Activated naive CD8-positive, alpha-beta T cell treated with anti-CD3 and anti-CD28 coated beads, Interleukin-2, amount 10 ng/mL, durations not matched to agents 7 days and 5 days (primary cell): ENCODE results near the gene DGUOK. TPM values are rescaled to one million over a fixed set of nuclear protein-coding genes. Genes with fewer than 3 reads are reported as not detected.
"Not testable (repeated sequence)": the region's sequence is repeated elsewhere in the genome, so short reads cannot be mapped to it uniquely, and the experiment has no call there.

Experiments
- ATAC-seq: fragments of 150-1000 bp; cut with Tn5 transposase; one replicate; pipeline ENCODE4 v1.10.0; 2021; ENCODE audit warnings: low read depth, moderate library complexity
- POLR2A ChIA-PET: fragments of 350-600 bp; sonication (Branson Sonifier 250); formaldehyde crosslinking; loops from one replicate; lab custom pipeline; 2021; ENCODE audit warnings: antibody characterized with exemption; lab: Charles Lee
- DNase-seq: peaks from one replicate; pipeline ENCODE4 v3.0.0; 2021
- H3K27ac Mint-ChIP-seq: one replicate; pipeline ENCODE4 v1.8.0; 2022; ENCODE audit warnings: mild to moderate bottlenecking, mixed read lengths
- H3K27me3 Mint-ChIP-seq: one replicate; pipeline ENCODE4 v1.8.0; 2022; ENCODE audit warnings: mild to moderate bottlenecking, moderate library complexity, mixed read lengths
- H3K36me3 Mint-ChIP-seq: one replicate; pipeline ENCODE4 v1.8.0; 2021; ENCODE audit warnings: mild to moderate bottlenecking, mixed read lengths
- H3K4me1 Mint-ChIP-seq: one replicate; pipeline ENCODE4 v1.8.0; 2021; ENCODE audit warnings: mixed read lengths
- H3K4me3 Mint-ChIP-seq: one replicate; pipeline ENCODE4 v1.8.0; 2022; ENCODE audit warnings: mild to moderate bottlenecking, moderate library complexity, mixed read lengths
- H3K9me3 Mint-ChIP-seq: one replicate; pipeline ENCODE4 v1.8.0; 2021; ENCODE audit warnings: mixed read lengths
- total RNA-seq, 2 experiments: library from RNA; stranded (reverse); gene quantifications; one replicate each; pipeline ENCODE4 v1.2.3, GENCODE V29; 2021

DGUOK gene
- total RNA-seq = 10 to 100 TPM; 71.6 to 77.7 TPM

- Mint-ChIP-seq H3K9me3 (no peaks in the 10 kb centered on the region), H3K27me3 (no peaks in the 10 kb centered on the region), H3K4me3 (peak within 1 kb of the TSS; percentile 90), H3K36me3 (peaks cover 21% of the 10 kb centered on the region), H3K4me1 (peaks cover 52% of the 10 kb centered on the region), H3K27ac (peak within 1 kb of the TSS; percentile 97)
- ATAC-seq = peak; percentile 99
- peak; percentile 90 for DNase-seq
- POLR2A ChIA-PET = interaction anchor here (0.6 to 1.2 kb wide), 16 partner anchors 12 to 279 kb away, joined by 3 to 16 read pairs (median 6); partner anchors contain the start of genes MOB1A and STAMBP
Observed at GRCh38 chr2:73926493-73927327, at the start of gene DGUOK. DGUOK (plus strand) TSS chr2:73926880; CDS start chr2:73926911, 31 bp downstream.

DNA sequence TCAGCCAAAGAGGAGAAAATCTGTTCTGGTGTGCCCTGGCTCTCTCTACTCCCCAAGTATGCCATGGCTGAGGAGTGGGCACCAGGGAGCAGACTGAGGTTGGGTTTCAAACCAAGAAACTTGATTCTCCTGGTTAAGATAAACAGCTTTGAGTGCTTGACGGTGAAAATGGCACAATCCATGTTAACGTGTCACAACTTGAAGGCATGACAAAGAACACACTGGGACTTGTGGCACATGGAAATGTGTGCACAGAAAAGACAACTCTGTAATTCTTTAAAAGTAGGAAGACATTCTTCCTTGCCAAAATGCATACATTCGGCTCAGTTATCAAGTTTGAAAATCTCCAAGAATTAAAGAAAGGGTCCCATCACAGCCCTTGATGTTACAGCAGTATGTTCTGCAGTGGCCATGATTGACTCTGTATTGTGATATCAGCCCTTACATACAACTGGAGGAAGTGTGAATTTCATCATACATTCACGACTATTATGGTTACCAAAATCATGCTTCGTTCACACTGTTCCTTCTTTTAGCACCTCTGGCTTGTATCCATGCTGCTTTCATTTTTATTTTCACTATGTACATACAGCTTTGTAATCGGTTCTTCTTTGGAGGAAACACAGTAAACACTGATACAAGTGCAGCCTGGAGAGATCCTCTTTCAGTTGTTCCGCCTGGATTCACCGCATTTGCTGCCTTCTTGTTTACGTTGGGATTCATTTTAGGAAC lies 49.4 kb upstream of the DGUOK start:
- Mint-ChIP-seq H3K4me3 (no peak overlapping the region), H3K27me3 (peaks cover 5% of the 10 kb centered on the region), H3K9me3 (no peaks in the 10 kb centered on the region), H3K27ac (no peak overlapping the region), H3K4me1 (peaks cover 5% of the 10 kb centered on the region), H3K36me3 (peaks cover 2% of the 10 kb centered on the region)
- POLR2A ChIA-PET = no interaction called here
- ATAC-seq (no peak), DNase-seq (no peak)

DNA sequence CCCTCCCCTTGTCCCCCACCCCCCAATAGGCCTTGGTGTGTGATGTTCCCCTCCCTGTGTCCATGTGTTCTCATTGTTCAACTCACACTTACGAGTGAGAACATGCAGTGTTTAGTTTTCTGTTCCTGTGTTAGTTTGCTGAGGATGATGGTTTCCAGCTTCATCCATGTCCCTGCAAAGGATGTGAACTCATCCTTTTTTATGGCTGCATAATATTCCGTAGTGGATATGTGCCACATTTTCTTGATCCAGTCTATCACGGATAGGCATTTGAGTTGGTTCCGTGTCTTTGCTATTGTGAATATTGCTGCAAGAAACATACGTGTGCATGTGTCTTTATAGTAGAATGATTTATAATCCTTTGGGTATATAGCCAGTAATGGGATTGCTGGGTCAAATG lies 48.7 kb upstream of the DGUOK start:
- H3K4me3 Mint-ChIP-seq, H3K27me3 Mint-ChIP-seq, H3K4me1 Mint-ChIP-seq, H3K27ac Mint-ChIP-seq, ATAC-seq, H3K36me3 Mint-ChIP-seq, DNase-seq, H3K9me3 Mint-ChIP-seq, POLR2A ChIA-PET: not testable (repeated sequence)

- no peak for ATAC-seq
- H3K27me3 Mint-ChIP-seq = peaks cover 8% of the 10 kb centered on the region
- H3K4me3 Mint-ChIP-seq = no peak overlapping the region
- H3K4me1 Mint-ChIP-seq = peaks cover 11% of the 10 kb centered on the region
- no peaks in the 10 kb centered on the region for H3K9me3 Mint-ChIP-seq
- POLR2A ChIA-PET = no interaction called here
- no peak for DNase-seq
- no peaks in the 10 kb centered on the region for H3K36me3 Mint-ChIP-seq
- H3K27ac Mint-ChIP-seq = no peak overlapping the region
Observed at GRCh38 chr2:73885406-73885805, 41.3 kb upstream of the DGUOK start.

DNA sequence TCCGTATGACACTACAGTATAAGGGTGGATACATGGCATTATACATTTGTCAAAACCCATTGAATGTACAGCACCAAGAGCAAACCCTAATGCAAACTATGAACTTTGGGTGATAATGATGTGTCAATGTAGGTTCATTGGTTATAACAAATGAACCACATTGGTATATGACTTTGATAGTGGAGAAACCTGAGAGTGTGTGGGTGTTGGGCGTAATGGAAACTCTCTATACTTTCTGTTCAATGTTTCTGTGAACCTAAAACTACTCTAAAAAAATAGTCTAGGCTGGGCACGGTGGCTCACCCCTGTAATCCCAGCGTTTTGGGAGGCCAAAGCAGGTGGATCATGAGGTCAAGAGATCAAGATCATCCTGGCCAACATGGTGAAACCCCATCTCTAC lies 40.3 kb upstream of the DGUOK start:
- Mint-ChIP-seq H3K4me3 (no peak overlapping the region), H3K36me3 (no peaks in the 10 kb centered on the region), H3K27me3 (peaks cover 6% of the 10 kb centered on the region), H3K9me3 (no peaks in the 10 kb centered on the region), H3K4me1 (peaks cover 11% of the 10 kb centered on the region), H3K27ac (no peak overlapping the region)
- POLR2A ChIA-PET = no interaction called here
- DNase-seq (no peak), ATAC-seq (no peak)

- not testable (repeated sequence) for ATAC-seq, H3K4me3 Mint-ChIP-seq, H3K36me3 Mint-ChIP-seq, H3K9me3 Mint-ChIP-seq, H3K27ac Mint-ChIP-seq, DNase-seq, H3K27me3 Mint-ChIP-seq
- H3K4me1 Mint-ChIP-seq = peaks cover 11% of the 10 kb centered on the region
- POLR2A ChIA-PET = interaction anchor here (1.1 kb wide), 1 partner anchor 9 kb away, joined by 5 read pairs; no protein-coding TSS in a partner anchor
Observed at GRCh38 chr2:73887596-73888353, 38.9 kb upstream of the DGUOK start.

DNA sequence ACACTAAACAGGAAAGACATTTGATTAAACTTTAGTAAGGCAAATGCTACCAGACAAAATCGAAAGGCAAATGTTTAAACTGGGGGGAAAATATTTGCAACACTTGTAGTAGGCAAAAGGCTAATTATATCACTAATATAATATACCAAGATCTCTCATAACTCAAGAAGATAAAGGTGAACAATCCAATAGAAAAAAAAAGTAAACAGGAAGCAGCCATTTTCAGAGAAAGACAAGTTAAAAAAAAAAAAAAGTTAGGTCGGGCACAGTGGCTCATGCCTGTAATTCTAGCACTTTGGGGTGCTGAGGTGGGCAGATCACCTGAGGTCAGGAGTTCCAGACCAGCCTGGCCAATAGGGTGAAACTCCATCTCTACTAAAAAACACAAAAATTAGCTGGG lies 38.3 kb upstream of the DGUOK start:
- Mint-ChIP-seq H3K4me3 (no peak overlapping the region), H3K27ac (peak overlapping the region; percentile 24), H3K4me1 (peaks cover 12% of the 10 kb centered on the region), H3K9me3 (no peaks in the 10 kb centered on the region), H3K27me3 (peaks cover 5% of the 10 kb centered on the region), H3K36me3 (no peaks in the 10 kb centered on the region)
- no peak for DNase-seq
- POLR2A ChIA-PET = no interaction called here
- no peak for ATAC-seq

DNA sequence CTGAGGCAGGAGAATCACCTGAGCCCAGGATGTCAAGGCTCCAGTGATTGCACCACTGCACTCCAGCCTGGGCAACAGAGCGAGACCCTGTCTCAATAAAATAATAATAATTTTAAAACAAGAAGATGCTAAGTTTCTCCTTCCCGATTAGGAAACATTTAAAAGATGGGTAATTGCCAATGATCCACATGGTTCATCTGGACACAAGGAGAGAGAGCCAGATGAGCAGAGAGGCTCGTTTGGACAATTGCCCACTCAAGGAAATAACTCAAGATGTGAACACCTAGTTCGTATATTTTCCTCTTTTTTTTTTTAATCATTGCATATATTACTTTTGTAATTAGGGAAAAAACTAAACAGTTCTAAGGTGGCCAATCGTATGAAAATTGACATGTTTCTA lies 37.5 kb upstream of the DGUOK start:
- Mint-ChIP-seq H3K4me3 (no peak overlapping the region), H3K27ac (no peak overlapping the region), H3K36me3 (no peaks in the 10 kb centered on the region), H3K27me3 (no peaks in the 10 kb centered on the region), H3K9me3 (no peaks in the 10 kb centered on the region), H3K4me1 (peaks cover 20% of the 10 kb centered on the region)
- POLR2A ChIA-PET = no interaction called here
- no peak for DNase-seq
- ATAC-seq = no peak

- ATAC-seq (no peak), DNase-seq (no peak)
- POLR2A ChIA-PET = no interaction called here
- Mint-ChIP-seq H3K27ac (no peak overlapping the region), H3K36me3 (no peaks in the 10 kb centered on the region), H3K9me3 (no peaks in the 10 kb centered on the region), H3K4me3 (no peak overlapping the region), H3K27me3 (no peaks in the 10 kb centered on the region), H3K4me1 (peaks cover 33% of the 10 kb centered on the region)
Observed at GRCh38 chr2:73890301-73891092, 36.2 kb upstream of the DGUOK start.

DNA sequence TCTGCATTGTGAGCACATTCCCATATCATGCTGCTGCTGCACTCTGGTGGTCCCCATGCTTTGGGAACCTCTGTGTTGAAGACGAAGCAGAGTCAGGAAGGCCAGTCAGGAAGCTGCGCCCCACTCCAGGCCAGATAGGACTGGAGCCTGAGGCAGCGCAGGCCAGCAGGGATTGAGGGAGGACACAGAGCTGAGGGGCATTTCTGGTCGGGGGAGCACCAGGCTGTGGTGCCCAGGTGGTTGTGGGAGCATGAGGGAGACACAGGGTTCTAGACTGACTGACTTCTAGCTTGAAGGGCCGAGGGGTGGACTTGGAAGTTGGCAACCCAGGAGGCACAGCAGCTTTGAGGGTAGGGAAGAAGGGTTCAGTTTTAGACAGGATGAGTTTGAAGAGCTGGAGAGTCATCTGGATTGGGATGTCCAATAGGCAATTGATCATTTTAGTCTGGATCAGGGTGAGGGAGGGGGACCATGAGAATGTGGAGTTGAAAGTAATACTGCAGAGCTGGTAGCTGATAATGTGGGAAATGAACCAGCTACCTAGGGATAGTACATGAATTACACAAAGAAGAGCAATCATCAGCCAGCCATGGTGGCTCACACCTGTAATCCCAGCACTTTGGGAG lies 35.3 kb upstream of the DGUOK start:
- Mint-ChIP-seq H3K27ac (peak overlapping the region; percentile 5), H3K4me1 (peaks cover 38% of the 10 kb centered on the region)

DNA sequence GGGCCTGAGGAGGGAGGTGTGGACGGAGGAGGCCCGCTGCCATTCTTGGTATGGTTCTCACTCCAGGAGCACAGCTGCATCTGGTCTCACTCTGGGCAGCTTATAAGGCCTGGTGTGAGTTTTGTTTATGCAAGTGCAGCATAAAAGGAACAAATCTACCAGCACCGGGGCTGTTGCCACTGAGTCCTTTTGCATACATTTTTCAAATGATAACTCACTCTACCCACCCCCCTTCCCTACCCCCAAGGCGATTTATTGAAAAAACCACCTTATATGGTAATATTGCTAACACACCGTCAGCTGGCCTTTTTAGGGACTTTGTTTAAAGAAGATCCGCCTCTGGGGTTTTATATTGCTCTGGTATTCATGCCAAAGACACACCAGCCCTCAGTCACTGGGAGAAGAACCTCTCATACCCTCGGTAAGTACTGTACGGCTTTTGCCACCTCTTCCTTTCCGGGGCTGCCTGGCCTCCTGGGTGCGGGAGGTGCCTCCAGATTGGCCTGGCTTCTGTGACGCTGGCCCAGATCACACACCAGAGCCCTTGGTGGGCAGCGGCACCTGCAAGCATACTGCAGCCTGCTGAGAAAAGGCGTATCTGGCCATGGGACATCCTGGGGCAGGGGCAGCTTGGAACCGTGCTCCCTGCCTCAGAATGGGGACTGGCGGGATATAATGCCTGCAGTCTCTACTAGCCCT lies 33.9 kb upstream of the DGUOK start, which contains the start of gene ACTG2:
TSS of gene ACTG2 (plus strand) at position 378 of the 699 bp plus-strand sequence. CDS start 8,304 bp downstream, outside the sequence.
- Mint-ChIP-seq H3K27me3 (no peaks in the 10 kb centered on the region), H3K36me3 (no peaks in the 10 kb centered on the region), H3K4me3 (no peak within 1 kb of the TSS), H3K9me3 (no peaks in the 10 kb centered on the region), H3K27ac (no peak within 1 kb of the TSS), H3K4me1 (peaks cover 48% of the 10 kb centered on the region)
- POLR2A ChIA-PET = no interaction called here
- DNase-seq = no peak
- ATAC-seq = no peak

More for the DNA sequence above, 35.3 kb upstream of the DGUOK start:
- POLR2A ChIA-PET = no interaction called here
- Mint-ChIP-seq H3K9me3 (no peaks in the 10 kb centered on the region), H3K4me3 (no peak overlapping the region), H3K27me3 (no peaks in the 10 kb centered on the region), H3K36me3 (no peaks in the 10 kb centered on the region)
- DNase-seq (no peak), ATAC-seq (no peak)
